Measurements from ENCODE around the gene C17orf100. TPM values are rescaled to one million over a fixed set of nuclear protein-coding genes. Genes with fewer than 3 reads are reported as not detected.

The C17orf100 gene
- total and polyA plus RNA-seq, 3 experiments from 2014 or later = 2.0 to 4.7 (median 2.1) TPM

DNA sequence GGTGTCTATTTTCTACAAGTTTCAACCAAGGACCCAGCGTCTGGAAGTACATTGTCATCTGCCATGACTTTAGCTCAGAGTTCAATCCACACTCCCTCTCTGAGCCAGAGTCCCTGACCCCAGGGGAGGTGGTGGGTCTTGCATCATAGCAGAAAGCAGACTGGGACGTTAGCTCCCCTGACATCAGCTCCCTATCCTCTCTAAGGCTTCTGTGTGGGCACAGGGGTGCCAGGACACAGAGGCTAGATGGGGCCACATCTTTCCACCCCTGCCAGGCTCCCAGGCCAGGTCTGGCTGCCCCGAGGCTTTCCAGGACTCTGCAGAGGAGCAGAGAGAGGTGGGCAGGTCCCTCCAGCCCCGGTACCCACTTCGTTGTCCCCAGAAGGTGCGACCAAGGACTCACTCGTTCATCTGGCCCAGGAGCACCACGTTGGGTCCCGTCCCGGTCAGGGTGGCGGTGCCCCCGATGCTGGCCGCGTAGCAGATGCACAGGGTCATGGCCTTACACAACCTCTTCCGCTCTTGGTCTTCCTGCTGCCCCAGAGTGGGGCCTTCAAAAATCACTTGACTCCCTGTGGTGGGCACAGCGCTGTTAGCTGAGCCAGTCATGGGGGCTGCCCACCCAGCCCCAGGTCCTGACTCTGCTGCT lies 51.1 kb downstream of the C17orf100 start:
- no peaks in the 10 kb centered on the region for H3K36me3 ChIP-seq (ENCODE audit: insufficient read depth, low read length)
- H3K4me1 ChIP-seq (ENCODE audit: insufficient read depth, low read length) = no peaks in the 10 kb centered on the region
- H3K27ac ChIP-seq (ENCODE audit: low read depth, low read length) = no peak overlapping the region
- Mint-ChIP-seq H3K9me3 (peaks cover 0 to 2% (median 0%) of the 10 kb centered on the region in 5 donors), H3K27ac (no peak overlapping the region), H3K4me1 (peaks cover 0 to 5% (median 0%) of the 10 kb centered on the region in 3 donors), H3K36me3 (no peaks in the 10 kb centered on the region), H3K27me3 (peaks cover 6 to 27% of the 10 kb centered on the region in 2 donors), H3K4me3 (no peak overlapping the region)
- ChIA-PET POLR2A (no interaction called here), CTCF (no interaction called here)
- H3K4me3 ChIP-seq (ENCODE audit: low read length) = no peak overlapping the region
- DNase-seq = no peak
- H3K9me3 ChIP-seq (ENCODE audit: low read length) = no peaks in the 10 kb centered on the region
- H3K27me3 ChIP-seq (ENCODE audit: insufficient read depth, low read length, poor library complexity, severe bottlenecking) = no peaks in the 10 kb centered on the region

Other genes starting within 250 kb of the C17orf100 start
- not detected for gene AIPL1, start 216.6 kb upstream of the C17orf100 start, total RNA-seq
- gene AIPL1, start 216.6 kb upstream of the C17orf100 start, polyA plus RNA-seq = not detected
- gene PIMREG, start 207.3 kb upstream of the C17orf100 start, total RNA-seq = 1 to 10 TPM; 1.6 to 1.8 TPM
- gene PIMREG, start 207.3 kb upstream of the C17orf100 start, polyA plus RNA-seq = not detected
- gene PITPNM3, start 95.2 kb upstream of the C17orf100 start, total RNA-seq = under 1 TPM; 0.40 to 0.50 TPM
- gene PITPNM3, start 95.2 kb upstream of the C17orf100 start, polyA plus RNA-seq = not detected
- gene KIAA0753, start 11.1 kb upstream of the C17orf100 start, total RNA-seq = 10 to 100 TPM; 18.6 to 20.8 TPM
- gene KIAA0753, start 11.1 kb upstream of the C17orf100 start, polyA plus RNA-seq = 1.8 TPM
- gene TXNDC17, start 10.7 kb upstream of the C17orf100 start, total RNA-seq = 100 to 1,000 TPM; 105 to 110 TPM
- gene TXNDC17, start 10.7 kb upstream of the C17orf100 start, polyA plus RNA-seq = 98.0 TPM
- gene MED31, start 157 bp upstream of the C17orf100 start, total RNA-seq = 10 to 100 TPM; 24.8 to 29.5 TPM
- 36.5 TPM for gene MED31, start 157 bp upstream of the C17orf100 start, polyA plus RNA-seq
- gene SLC13A5, start 61.6 kb downstream of the C17orf100 start, total RNA-seq = not detected
- not detected for gene SLC13A5, start 61.6 kb downstream of the C17orf100 start, polyA plus RNA-seq
- gene XAF1, start 104.3 kb downstream of the C17orf100 start, total RNA-seq = 1 to 10 TPM; 5.8 TPM
- gene XAF1, start 104.3 kb downstream of the C17orf100 start, polyA plus RNA-seq = 45.8 TPM
- not detected for gene FBXO39, start 124.5 kb downstream of the C17orf100 start, total RNA-seq
- gene FBXO39, start 124.5 kb downstream of the C17orf100 start, polyA plus RNA-seq = not detected
- gene TEKT1, start 180.0 kb downstream of the C17orf100 start, total RNA-seq = not detected
- gene TEKT1, start 180.0 kb downstream of the C17orf100 start, polyA plus RNA-seq = not detected

Measured in CD8-positive, alpha-beta memory T cell (primary cell).